ENCODE results near the gene GPBP1. TPM values are rescaled to one million over a fixed set of nuclear protein-coding genes. Genes with fewer than 3 reads are reported as not detected.

GPBP1 gene
- total and polyA plus RNA-seq, 8 donors = 23.4 to 54.0 (median 29.0) TPM

GRCh38 chr5:57193757-57194413 lies 20.0 kb downstream of the GPBP1 start:
- H3K9me3 ChIP-seq = no peaks in the 10 kb centered on the region
- intact Hi-C loops (cut with DNase I) = no loop called here
- H3K27me3 ChIP-seq = no peaks in the 10 kb centered on the region
- FAIRE-seq = no peak
- H3K4me3 ChIP-seq = no peak overlapping the region
- H3K36me3 ChIP-seq = no peaks in the 10 kb centered on the region
- DNase-seq = no peak
- no peak for TF ChIP-seq CTCF (IDR thresholded peaks at IDR 0.05)
- H3K27ac ChIP-seq = no peak overlapping the region
- WGBS, 2 donors = 97 to 98% methylated on average over 3 of the region's 3 CpGs
- ATAC-seq = no peak
- H3K4me1 ChIP-seq = peaks cover 0 to 13% (median 4%) of the 10 kb centered on the region in 3 donors

GRCh38 chr5:57194653-57195052 lies 20.8 kb downstream of the GPBP1 start:
- intact Hi-C loops (cut with DNase I) = no loop called here
- WGBS, 2 donors = 84 to 96% methylated on average over 2 of the region's 2 CpGs
- H3K4me1 ChIP-seq = peaks cover 0 to 7% (median 4%) of the 10 kb centered on the region in 3 donors

GRCh38 chr5:57195060-57195459 lies 21.2 kb downstream of the GPBP1 start:
- no peak for FAIRE-seq
- Histone ChIP-seq H3K36me3 (no peaks in the 10 kb centered on the region), H3K4me1 (peaks cover 0 to 3% (median under 1%) of the 10 kb centered on the region in 3 donors), H3K4me3 (no peak overlapping the region), H3K9me3 (no peaks in the 10 kb centered on the region), H3K27me3 (no peaks in the 10 kb centered on the region), H3K27ac (no peak overlapping the region)
- no peak for DNase-seq
- no peak for TF ChIP-seq CTCF (IDR thresholded peaks at IDR 0.05)
- 85 to 92% methylated on average over 2 of the region's 2 CpGs for WGBS, 2 donors
- no peak for ATAC-seq
- intact Hi-C loops (cut with DNase I) = no loop called here

More at GRCh38 chr5:57194653-57195052, 20.8 kb downstream of the GPBP1 start:
- no peak for TF ChIP-seq CTCF (IDR thresholded peaks at IDR 0.05)
- Histone ChIP-seq H3K4me3 (no peak overlapping the region), H3K27ac (no peak overlapping the region), H3K9me3 (no peaks in the 10 kb centered on the region), H3K36me3 (no peaks in the 10 kb centered on the region), H3K27me3 (no peaks in the 10 kb centered on the region)
- FAIRE-seq (no peak), DNase-seq (no peak), ATAC-seq (no peak)

GRCh38 chr5:57199866-57200265 lies 26.0 kb downstream of the GPBP1 start:
- ATAC-seq = peak in 2 of 4 donors; percentile 12 to 23
- no peak overlapping the region for H3K27ac ChIP-seq

More at GRCh38 chr5:57199866-57200265, 26.0 kb downstream of the GPBP1 start:
- H3K4me3 ChIP-seq = no peak overlapping the region
- H3K36me3 ChIP-seq = no peaks in the 10 kb centered on the region
- intact Hi-C loops (cut with DNase I) = no loop called here
- DNase-seq (no peak), FAIRE-seq (no peak)
- peaks cover 0 to 9% (median 3%) of the 10 kb centered on the region in 3 donors for H3K4me1 ChIP-seq
- no peaks in the 10 kb centered on the region for H3K27me3 ChIP-seq
- TF ChIP-seq CTCF (IDR thresholded peaks at IDR 0.05) = no peak
- 81 to 91% methylated on average over 8 of the region's 8 CpGs for WGBS, 2 donors
- no peaks in the 10 kb centered on the region for H3K9me3 ChIP-seq

Measured in pancreas (tissue), 10 donors.